GM12878 (cell line): ENCODE measurements around the gene CACNA1D. TPM values are rescaled to one million over a fixed set of nuclear protein-coding genes. Genes with fewer than 3 reads are reported as not detected.

Source experiments
- ATAC-seq: fragments of 200-7000 bp; cut with Tn5 transposase; 3 replicates; pipeline ENCODE4 v1.9.1; 2020; ENCODE audit warnings: mild to moderate bottlenecking, moderate library complexity
- BruUV-seq: library from RNA; stranded (reverse); fragments of 400-500 nt; replicated peaks from 2 replicates; lab custom pipeline; 2021; lab: Mats Ljungman, UMichigan
- CTCF ChIA-PET: fragments of 300-600 bp; sonication (Branson Sonifier 250); formaldehyde crosslinking; extraction: SDS; loops from one replicate; lab custom pipeline; 2021; ENCODE audit warnings: inconsistent platforms; lab: Yijun Ruan, JAX
- POLR2A ChIA-PET: fragments of 350-600 bp; formaldehyde crosslinking; extraction: SDS; loops from one replicate; lab custom pipeline; 2021; ENCODE audit warnings: inconsistent platforms; lab: Charles Lee
- RAD21 ChIA-PET: fragments of 300-600 bp; sonication (Branson Sonifier 250); formaldehyde crosslinking; loops from one replicate; lab custom pipeline; 2023; ENCODE audit warnings: antibody characterized with exemption; ENCODE audit not compliant: unreplicated experiment; lab: Charles Lee
- SMC1A ChIA-PET: fragments of 300-600 bp; sonication (Branson Sonifier 250); formaldehyde crosslinking; loops from one replicate; lab custom pipeline; 2023; ENCODE audit not compliant: unreplicated experiment, uncharacterized antibody; lab: Charles Lee
- DNase-seq: peaks from one replicate; pipeline ENCODE4 v3.0.0-alpha.2; 2011; ENCODE audit warnings: low read depth, low spot score
- FAIRE-seq: peaks from 3 replicates; lab custom pipeline; 2011; peaks lifted over from hg19 to GRCh38; lab: Jason Lieb, UNC
- H2AFZ ChIP-seq: 2 replicates; pipeline ENCODE4 v1.6.0; 2011; ENCODE audit warnings: low read depth, low read length, control low read depth; ENCODE audit not compliant: control insufficient read depth
- H3K27ac ChIP-seq: 2 replicates; pipeline ENCODE4 v1.5.1; 2011; ENCODE audit warnings: control low read depth; ENCODE audit not compliant: control insufficient read depth, insufficient read depth
- H3K27me3 ChIP-seq, 2 experiments: replicated peaks in 1 of 2; 2 replicates each; pipeline versions ENCODE4 v1.6.0 to v1.6.1; 2011; ENCODE audit warnings: low read length in 1 of 2; ENCODE audit not compliant: control insufficient read depth in 2 of 2, insufficient read depth in 2 of 2
- H3K36me3 ChIP-seq, 2 experiments: 2 replicates each; pipeline ENCODE4 v1.5.1; 2011; ENCODE audit warnings: low read length in 1 of 2; ENCODE audit not compliant: control insufficient read depth in 2 of 2, insufficient read depth in 2 of 2
- H3K4me1 ChIP-seq: 2 replicates; pipeline ENCODE4 v1.6.1; 2011; ENCODE audit warnings: mild to moderate bottlenecking, low read length, moderate library complexity, mixed read lengths; ENCODE audit not compliant: control insufficient read depth, insufficient read depth
- H3K4me2 ChIP-seq: 2 replicates; pipeline ENCODE4 v1.6.0; 2011; ENCODE audit warnings: control low read depth; ENCODE audit not compliant: control insufficient read depth, insufficient read depth
- H3K4me3 ChIP-seq: fragments of 200-600 bp; sonication (generic); 2 replicates; pipeline ENCODE4 v1.5.1; 2016
- H3K79me2 ChIP-seq: 2 replicates; pipeline ENCODE4 v1.6.0; 2011; ENCODE audit warnings: low read length; ENCODE audit not compliant: control insufficient read depth, insufficient read depth
- H3K9ac ChIP-seq: 2 replicates; pipeline ENCODE4 v1.8.0; 2011; ENCODE audit warnings: low read length, control low read depth, mixed read lengths; ENCODE audit not compliant: control insufficient read depth, insufficient read depth
- H3K9me3 ChIP-seq: replicated peaks from 3 replicates; pipeline ENCODE4 v1.5.1; 2011; ENCODE audit warnings: mild to moderate bottlenecking, low read length; ENCODE audit not compliant: control insufficient read depth, insufficient read depth
- H4K20me1 ChIP-seq: 2 replicates; pipeline ENCODE4 v1.6.0; 2011; ENCODE audit not compliant: control insufficient read depth, insufficient read depth
- BMI1 ChIP-seq: fragments of 450-650 bp; IDR thresholded peaks from 2 replicates; pipeline ENCODE4 v1.6.1; 2016; ENCODE audit warnings: mild to moderate bottlenecking, moderate library complexity, borderline replicate concordance
- EED ChIP-seq: sonication (generic); IDR thresholded peaks from 2 replicates; pipeline ENCODE4 v1.6.1; 2016; ENCODE audit warnings: antibody characterized with exemption, low read depth
- EGR1 ChIP-seq, 2 experiments: IDR thresholded peaks; 1 replicate in 1 of 2; 2 replicates in 1 of 2; pipeline ENCODE4 v1.6.1; 2011 to 2012; ENCODE audit warnings: low read depth in 2 of 2, low read length in 2 of 2, borderline replicate concordance in 1 of 2, mild to moderate bottlenecking in 1 of 2, moderate library complexity in 1 of 2
- HDAC6 ChIP-seq: fragments of 200-600 bp; sonication (generic); IDR thresholded peaks from one replicate; pipeline ENCODE4 v1.8.0; 2017; ENCODE audit warnings: antibody characterized with exemption; ENCODE audit not compliant: unreplicated experiment
- HDGF ChIP-seq: fragments of 450-650 bp; IDR thresholded peaks from 2 replicates; pipeline ENCODE4 v1.6.1; 2016; ENCODE audit warnings: antibody characterized with exemption
- IRF3 ChIP-seq: fragments of 450-650 bp; IDR thresholded peaks from 2 replicates; pipeline ENCODE4 v1.6.1; 2014; ENCODE audit warnings: mild to moderate bottlenecking
- NFXL1 ChIP-seq: fragments of 450-650 bp; IDR thresholded peaks from 2 replicates; pipeline ENCODE4 v1.6.1; 2017; ENCODE audit warnings: antibody characterized with exemption, mild to moderate bottlenecking, borderline replicate concordance
- RAD51 ChIP-seq: fragments of 450-650 bp; IDR thresholded peaks from 2 replicates; pipeline ENCODE4 v1.6.1; 2016; ENCODE audit warnings: moderate library complexity, mild to moderate bottlenecking, inconsistent platforms
- SPI1 ChIP-seq: IDR thresholded peaks from 2 replicates; pipeline ENCODE4 v1.6.1; 2011; ENCODE audit warnings: low read depth, mild to moderate bottlenecking, low read length, moderate library complexity, borderline replicate concordance; ENCODE audit not compliant: insufficient read depth
- STAT3 ChIP-seq: IDR thresholded peaks from 2 replicates; pipeline ENCODE4 v1.6.1; 2011; ENCODE audit warnings: low read depth, low read length, improper control_type of control experiment
- TCF12 ChIP-seq: IDR thresholded peaks from 2 replicates; pipeline ENCODE4 v1.6.1; 2011; ENCODE audit warnings: low read depth, mild to moderate bottlenecking, low read length
- TCF3 ChIP-seq: IDR thresholded peaks from 2 replicates; pipeline ENCODE4 v1.6.1; 2012; ENCODE audit warnings: low read depth, mild to moderate bottlenecking, low read length, borderline replicate concordance; ENCODE audit not compliant: insufficient read depth
- WRNIP1 ChIP-seq: IDR thresholded peaks from 2 replicates; pipeline ENCODE4 v1.6.1; 2011; ENCODE audit warnings: low read depth, low read length, improper control_type of control experiment, borderline replicate concordance
- YBX1 ChIP-seq: fragments of 450-650 bp; IDR thresholded peaks from 2 replicates; pipeline ENCODE4 v1.6.1; 2016; ENCODE audit warnings: antibody characterized with exemption
- ZBED1 ChIP-seq: IDR thresholded peaks from 2 replicates; pipeline ENCODE4 v1.6.1; 2016; ENCODE audit warnings: borderline replicate concordance
- WGBS: methylation state at CpG from one replicate; pipeline ENCODE4 v1.1.6; 2016; ENCODE audit warnings: low lambda C conversion rate; ENCODE audit not compliant: insufficient replicate concordance, insufficient coverage; ENCODE audit errors: missing lambda C conversion rate; 5-methylcytosine and 5-hydroxymethylcytosine counted together
- in situ Hi-C: fragments of 300-500 bp; cut with MboI; formaldehyde crosslinking; loops from 9 replicates; pipeline ENCODE4 v1.14.3; 2018; ENCODE audit warnings: mixed read lengths
- intact Hi-C: fragments of 100-400 bp; cut with micrococcal nuclease; formaldehyde crosslinking; loops from one replicate; pipeline ENCODE4 v1.14.2; 2022; ENCODE audit not compliant: unreplicated experiment
- polyA plus RNA-seq, 11 experiments: library from polyadenylated mRNA; depleted of rRNA in 4 of 11; unstranded in 6 of 11; stranded (reverse) in 5 of 11; fragments of >200 nt; fragmentation: Nextera tagmentation in 4 of 11; fragmentation: Illumina TruSeq in 1 of 11; extraction: Ambion mirVana in 4 of 11; extraction: Trizol in 1 of 11; gene quantifications; 1 replicate in 1 of 11; 2 replicates in 10 of 11; pipeline versions ENCODE4 v1.2.1 to v1.2.3, GENCODE V29; 2011 to 2016; ENCODE audit warnings: inconsistent platforms in 2 of 11, missing spikeins in 2 of 11, low read depth in 1 of 11
- total RNA-seq, 4 experiments: library from RNA; depleted of rRNA in 3 of 4; stranded (reverse); fragments of >200 nt in 3 of 4; fragmentation: Illumina TruSeq in 1 of 4; extraction: Trizol in 1 of 4; gene quantifications; 2 replicates each; pipeline versions ENCODE4 v1.2.1 to v1.2.3, GENCODE V29; 2013 to 2021
- TF ChIP-seq, protein P1 (sequence below): IDR thresholded peaks from 2 replicates; pipeline ENCODE4 v1.6.1; 2012; ENCODE audit warnings: low read length, inconsistent platforms

CACNA1D gene
- total and polyA plus RNA-seq, 10 of the 15 experiments (the other 5 are each of a cell fraction or from before 2014, with no cell fraction given) = 0.21 to 24.4 (median 1.6) TPM

DNA sequence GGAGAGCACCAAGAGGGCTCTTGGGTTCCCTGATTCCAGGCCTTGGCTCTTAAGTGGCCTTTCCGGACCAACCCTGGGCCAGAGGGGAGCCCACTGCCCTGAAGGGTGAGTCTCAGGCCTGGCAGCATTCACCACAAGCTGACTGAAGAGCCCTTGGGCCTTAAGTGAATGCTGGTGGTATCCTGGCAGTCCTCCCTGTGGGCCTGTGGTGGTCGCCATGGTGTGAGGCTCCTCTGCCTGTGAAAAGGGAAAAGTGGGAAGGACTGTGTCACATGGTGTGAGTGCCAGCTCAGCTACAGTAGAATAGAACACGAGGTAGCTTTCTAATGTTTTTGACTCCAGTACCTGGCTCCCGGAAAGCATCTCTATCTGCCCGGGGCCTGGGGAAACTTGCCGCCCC, 336.5 kb downstream of the CACNA1D start:
- 51% methylated on average over 6 of the region's 6 CpGs for whole genome bisulfite sequencing
- Histone ChIP-seq H4K20me1 (no peaks in the 10 kb centered on the region), H3K9me3 (no peaks in the 10 kb centered on the region), H3K9ac (no peak overlapping the region)
- POLR2A ChIA-PET = no interaction called here
- intact Hi-C loops (no loop called here), in situ Hi-C loops (no loop called here)
- RAD21 ChIA-PET = no interaction called here
- TF ChIP-seq EGR1 (IDR thresholded peaks at IDR 0.05; ENCODE audit: borderline replicate concordance in 1 of 2, low read depth in 2 of 2, low read length in 2 of 2) = no peak
- TF ChIP-seq IRF3 = no peak
- no peak for TF ChIP-seq HDAC6
- TF ChIP-seq STAT3 = no peak
- TF ChIP-seq, all 136 proteins: peak for 0
- BruUV-seq = no TSS peak
- Histone ChIP-seq H3K4me2 (no peak overlapping the region), H3K4me1 (no peaks in the 10 kb centered on the region), H2AFZ (no peak overlapping the region), H3K79me2 (no peaks in the 10 kb centered on the region), H3K27ac (no peak overlapping the region), H3K27me3 (no peaks in the 10 kb centered on the region), H3K36me3 (no peaks in the 10 kb centered on the region), H3K4me3 (no peak overlapping the region)
- DNase-seq = no peak
- SMC1A ChIA-PET = no interaction called here
- CTCF ChIA-PET = interaction anchor here (0.9 to 2.4 kb wide), 2 partner anchors 13 to 101 kb away, joined by 3 to 8 read pairs; no protein-coding TSS in a partner anchor
- FAIRE-seq = no peak
- ATAC-seq = no peak

DNA sequence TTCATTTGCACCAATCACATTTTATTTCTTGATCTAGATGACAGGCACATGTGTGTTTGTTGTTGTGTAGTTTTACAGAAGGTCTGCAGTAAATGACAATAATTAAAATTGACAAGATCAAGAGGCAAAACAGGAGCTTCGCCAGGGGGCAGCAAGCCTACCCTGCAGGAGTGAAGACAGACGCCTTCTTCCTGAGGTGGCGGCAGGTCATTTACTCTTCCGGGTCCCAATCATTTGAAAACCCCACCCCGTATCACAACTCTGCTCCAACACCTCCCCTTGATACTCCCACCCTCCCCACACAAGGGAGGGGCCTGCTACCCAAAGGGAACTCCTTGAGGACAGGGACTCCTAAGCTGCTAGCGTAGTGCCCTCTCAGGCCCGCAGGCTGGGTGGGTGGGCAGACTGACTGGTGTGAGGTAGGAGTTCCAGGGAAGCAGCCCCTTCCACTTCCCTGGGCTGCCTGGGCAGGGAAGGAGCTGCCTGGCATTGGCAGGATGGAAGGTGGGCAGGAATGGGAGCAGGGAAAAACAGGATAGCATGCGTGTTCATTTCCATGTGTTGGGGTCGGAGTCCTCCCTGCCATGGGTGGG, 338.7 kb downstream of the CACNA1D start:
- intact Hi-C loops (no loop called here), in situ Hi-C loops (no loop called here)
- Histone ChIP-seq H3K9me3 (no peaks in the 10 kb centered on the region), H2AFZ (no peak overlapping the region), H3K4me2 (no peak overlapping the region), H3K4me1 (no peaks in the 10 kb centered on the region), H3K79me2 (no peaks in the 10 kb centered on the region), H3K36me3 (no peaks in the 10 kb centered on the region), H4K20me1 (no peaks in the 10 kb centered on the region), H3K4me3 (no peak overlapping the region), H3K27ac (no peak overlapping the region), H3K27me3 (no peaks in the 10 kb centered on the region), H3K9ac (no peak overlapping the region)
- WGBS = 73% methylated on average over 9 of the region's 9 CpGs
- ATAC-seq (no peak), FAIRE-seq (no peak), DNase-seq (no peak)
- ChIA-PET POLR2A (no interaction called here), SMC1A (no interaction called here), CTCF (interaction anchor here (0.8 kb wide), 1 partner anchor 20 kb away, joined by 3 read pairs; no protein-coding TSS in a partner anchor), RAD21 (no interaction called here)
- BruUV-seq = no TSS peak
- TF ChIP-seq, protein P1, sequence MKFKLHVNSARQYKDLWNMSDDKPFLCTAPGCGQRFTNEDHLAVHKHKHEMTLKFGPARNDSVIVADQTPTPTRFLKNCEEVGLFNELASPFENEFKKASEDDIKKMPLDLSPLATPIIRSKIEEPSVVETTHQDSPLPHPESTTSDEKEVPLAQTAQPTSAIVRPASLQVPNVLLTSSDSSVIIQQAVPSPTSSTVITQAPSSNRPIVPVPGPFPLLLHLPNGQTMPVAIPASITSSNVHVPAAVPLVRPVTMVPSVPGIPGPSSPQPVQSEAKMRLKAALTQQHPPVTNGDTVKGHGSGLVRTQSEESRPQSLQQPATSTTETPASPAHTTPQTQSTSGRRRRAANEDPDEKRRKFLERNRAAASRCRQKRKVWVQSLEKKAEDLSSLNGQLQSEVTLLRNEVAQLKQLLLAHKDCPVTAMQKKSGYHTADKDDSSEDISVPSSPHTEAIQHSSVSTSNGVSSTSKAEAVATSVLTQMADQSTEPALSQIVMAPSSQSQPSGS = no peak
- no peak for TF ChIP-seq ZBED1
- TF ChIP-seq SPI1 = no peak
- TF ChIP-seq NFXL1 = no peak
- TF ChIP-seq TCF12 = no peak
- TF ChIP-seq BMI1 = no peak
- no peak for TF ChIP-seq YBX1
- TF ChIP-seq EED = no peak
- TF ChIP-seq HDGF = no peak
- TF ChIP-seq WRNIP1 = no peak
- no peak for TF ChIP-seq RAD51
- TF ChIP-seq TCF3 = no peak
